GM12892 (cell line): ENCODE results near the gene MACROD2.
"Not testable (repeated sequence)": the region's sequence is repeated elsewhere in the genome, so short reads cannot be mapped to it uniquely, and the experiment has no call there.

Experiments
- DNase-seq: peaks from one replicate; pipeline ENCODE4 v3.0.0; 2011; ENCODE audit not compliant: insufficient read length
- FAIRE-seq: peaks from 2 replicates; lab custom pipeline; 2011; peaks lifted over from hg19 to GRCh38; lab: Jason Lieb, UNC
- POLR2A ChIP-seq: IDR thresholded peaks from 2 replicates; pipeline ENCODE4 v1.6.1; 2011; ENCODE audit warnings: low read depth, low read length, control low read depth
- POLR2AphosphoS5 ChIP-seq: IDR thresholded peaks from 2 replicates; pipeline ENCODE4 v1.6.1; 2011; ENCODE audit warnings: low read depth, low read length, control low read depth
- TAF1 ChIP-seq: IDR thresholded peaks from 2 replicates; pipeline ENCODE4 v1.6.1; 2011; ENCODE audit warnings: low read depth, mild to moderate bottlenecking, control low read depth, low read length, borderline replicate concordance

The MACROD2 gene

DNA sequence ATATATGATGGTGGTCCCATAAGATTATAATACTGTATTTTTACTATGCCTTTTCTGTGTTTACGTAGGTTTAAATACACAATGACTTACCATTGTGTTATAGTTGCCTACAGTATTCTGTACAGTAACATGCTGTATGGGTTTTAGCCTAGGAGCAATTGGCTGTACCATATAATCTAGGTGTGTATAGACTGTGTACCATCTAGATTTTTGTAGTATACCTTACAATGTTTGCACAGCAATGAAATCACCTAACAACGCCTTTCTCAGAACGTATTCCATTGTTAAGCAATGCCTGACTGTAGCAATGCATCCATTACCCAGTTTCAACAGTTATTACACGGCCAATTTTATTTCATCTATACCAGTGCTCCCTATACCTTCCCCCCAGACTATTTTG, 10.7 kb downstream of the MACROD2 start:
- FAIRE-seq (no peak), DNase-seq (no peak)
- TF ChIP-seq POLR2AphosphoS5, result no peak
- TF ChIP-seq POLR2A, result no peak
- no peak for TF ChIP-seq TAF1

GRCh38 chr20:14009208-14009607, 13.9 kb downstream of the MACROD2 start:
- DNase-seq, result no peak
- no peak for FAIRE-seq
- TF ChIP-seq POLR2A (no peak), POLR2AphosphoS5 (no peak), TAF1 (no peak)

DNA sequence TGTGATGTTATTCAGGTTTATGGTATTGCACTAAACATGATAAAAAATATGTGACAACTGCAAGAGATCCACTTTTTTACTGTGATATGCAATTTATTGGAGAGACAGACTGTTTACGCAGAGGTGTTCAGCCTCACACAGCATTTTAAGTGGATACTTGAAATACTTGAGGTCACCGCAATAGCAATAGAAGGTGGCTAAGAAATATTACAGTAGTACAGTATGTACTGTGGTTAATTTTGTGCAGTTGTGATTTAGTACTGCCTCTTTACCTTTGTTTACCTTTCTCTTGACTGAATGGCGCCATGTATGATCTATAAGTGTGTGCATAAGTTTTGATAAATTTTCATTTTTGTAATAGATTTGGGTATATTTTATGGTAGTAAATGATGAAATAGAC, 17.4 kb downstream of the MACROD2 start:
- FAIRE-seq (no peak), DNase-seq (no peak)
- TF ChIP-seq TAF1, result no peak
- no peak for TF ChIP-seq POLR2A
- TF ChIP-seq POLR2AphosphoS5, result no peak

- TF ChIP-seq TAF1, result no peak
- no peak for TF ChIP-seq POLR2AphosphoS5
- TF ChIP-seq POLR2A, result no peak
- no peak for DNase-seq
- no peak for FAIRE-seq
These were observed 35.7 kb downstream of the MACROD2 start for GRCh38 chr20:14030991-14031390.

DNA sequence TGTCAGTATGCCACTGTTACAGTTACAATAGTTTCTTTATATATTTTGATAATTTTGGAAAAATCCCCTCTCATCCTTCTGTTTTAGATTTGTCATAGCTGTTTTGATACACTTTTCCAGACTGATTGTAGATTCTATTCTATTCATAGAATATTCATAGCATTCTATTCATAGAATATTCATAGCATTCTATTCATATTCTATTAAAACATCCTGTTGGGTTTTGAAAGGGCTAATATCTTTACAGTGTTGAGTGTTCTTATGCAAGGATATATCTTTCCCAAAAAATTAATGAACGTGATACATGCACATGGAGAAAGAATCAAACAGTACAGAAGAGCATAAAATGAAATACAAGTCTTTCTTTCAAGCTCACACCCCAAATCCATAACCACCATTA, 38.0 kb downstream of the MACROD2 start:
- DNase-seq (no peak), FAIRE-seq (no peak)
- TF ChIP-seq POLR2A (no peak), TAF1 (no peak), POLR2AphosphoS5 (no peak)

GRCh38 chr20:14036567-14036966, 41.3 kb downstream of the MACROD2 start:
- FAIRE-seq, result no peak

GRCh38 chr20:14044712-14045276, 49.5 kb downstream of the MACROD2 start:
- not testable (repeated sequence) for FAIRE-seq, DNase-seq

More at GRCh38 chr20:14036567-14036966, 41.3 kb downstream of the MACROD2 start:
- TF ChIP-seq POLR2A (no peak), POLR2AphosphoS5 (no peak), TAF1 (no peak)
- DNase-seq, result no peak

GRCh38 chr20:14046534-14046933, 51.2 kb downstream of the MACROD2 start:
- no peak for FAIRE-seq

DNA sequence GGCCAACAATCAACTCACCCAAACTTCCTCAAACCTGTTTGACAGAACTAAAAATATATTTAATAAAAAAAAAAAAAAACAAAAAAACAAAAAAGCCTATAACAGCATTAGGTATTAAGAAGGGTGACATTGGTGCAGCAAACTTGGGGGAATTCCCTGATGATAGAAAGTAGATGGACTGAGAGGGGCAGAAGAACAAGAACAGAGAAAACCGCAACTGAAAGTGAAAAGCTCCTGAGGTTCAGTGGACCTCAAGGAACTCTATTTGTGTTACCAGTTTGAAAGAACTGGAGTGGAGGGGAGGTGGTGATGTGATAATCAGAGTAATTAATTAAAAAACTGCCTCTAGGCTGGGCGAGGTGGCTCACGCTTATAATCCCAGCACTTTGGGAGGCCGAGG, 53.8 kb downstream of the MACROD2 start:
- no peak for FAIRE-seq
- TF ChIP-seq TAF1 (no peak), POLR2A (no peak), POLR2AphosphoS5 (no peak)
- DNase-seq, result no peak

More at GRCh38 chr20:14046534-14046933, 51.2 kb downstream of the MACROD2 start:
- DNase-seq, result no peak
- TF ChIP-seq POLR2AphosphoS5, result no peak
- no peak for TF ChIP-seq TAF1
- no peak for TF ChIP-seq POLR2A

GRCh38 chr20:14051454-14051853, 56.1 kb downstream of the MACROD2 start:
- no peak for TF ChIP-seq TAF1
- no peak for TF ChIP-seq POLR2A
- TF ChIP-seq POLR2AphosphoS5, result no peak
- DNase-seq, result no peak
- FAIRE-seq, result no peak

GRCh38 chr20:14055127-14055742, 59.9 kb downstream of the MACROD2 start:
- no peak for TF ChIP-seq POLR2A
- no peak for TF ChIP-seq TAF1
- no peak for TF ChIP-seq POLR2AphosphoS5
- FAIRE-seq, result peak; percentile 60
- no peak for DNase-seq

GRCh38 chr20:14062171-14062570, 66.9 kb downstream of the MACROD2 start:
- TF ChIP-seq TAF1 (no peak), POLR2A (no peak), POLR2AphosphoS5 (no peak)
- DNase-seq (no peak), FAIRE-seq (no peak)

DNA sequence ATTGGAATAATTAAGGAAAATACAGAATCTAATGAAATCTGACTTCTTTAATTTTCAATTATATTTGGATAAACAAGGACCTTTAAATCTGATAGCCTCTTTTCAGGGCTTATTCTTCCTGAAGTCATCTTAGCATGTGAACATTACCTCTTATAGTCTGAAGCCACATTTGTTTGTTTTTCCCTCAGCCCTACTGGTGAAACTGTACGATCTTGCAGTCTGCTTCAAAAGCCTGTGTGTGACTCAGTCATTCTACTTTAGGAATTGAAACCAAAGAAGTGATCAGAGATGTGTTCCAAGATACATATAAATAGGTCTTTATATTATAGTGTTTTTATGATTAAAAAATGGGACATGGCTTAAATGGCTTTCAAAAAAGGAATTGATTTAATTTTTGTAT, 67.5 kb downstream of the MACROD2 start:
- FAIRE-seq (no peak), DNase-seq (no peak)
- TF ChIP-seq POLR2A (no peak), TAF1 (no peak), POLR2AphosphoS5 (no peak)

GRCh38 chr20:14064333-14064732, 69.0 kb downstream of the MACROD2 start:
- no peak for DNase-seq
- FAIRE-seq, result no peak
- TF ChIP-seq TAF1 (no peak), POLR2A (no peak), POLR2AphosphoS5 (no peak)
